Measurements from ENCODE around the gene SRPK3.

The SRPK3 gene

GRCh38 chrX:153831429-153832150 lies 50.7 kb downstream of the SRPK3 start:
- no peak for DNase-seq (ENCODE audit: low read depth, low spot score)

- DNase-seq (ENCODE audit: low read depth, low spot score): peak; percentile 61
Observed at GRCh38 chrX:153832728-153833127, 51.9 kb downstream of the SRPK3 start.

Data from ELF-1 (cell line).